Peyer's patch (tissue), 4 donors: ENCODE measurements around the gene STK16.

ENCODE experiments used
- CTCF ChIP-seq, 6 experiments: fragments of 450-650 bp in 4 of 6; fragments of 200-600 bp in 2 of 6; sonication (generic) in 1 of 6; IDR thresholded peaks; one replicate each; pipeline ENCODE4 v1.5.1; 2017 to 2019; ENCODE audit warnings: antibody characterized with exemption in 6 of 6, mild to moderate bottlenecking in 3 of 6, moderate library complexity in 1 of 6
- POLR2A ChIP-seq, 2 donors: fragments of 450-650 bp; IDR thresholded peaks; one replicate each; pipeline ENCODE4 v1.5.1; 2017; ENCODE audit warnings: antibody characterized with exemption in 2 of 2, mild to moderate bottlenecking in 2 of 2, moderate library complexity in 2 of 2

- TF ChIP-seq CTCF (IDR thresholded peaks at IDR 0.05) (no peak), POLR2A (IDR thresholded peaks at IDR 0.05) (peak; percentile 20 to 42)
Observed at GRCh38 chr2:219249203-219249980, 4.1 kb downstream of the STK16 start.
